ENCODE data around the gene IFRD2.
"Not testable (repeated sequence)": the region's sequence is repeated elsewhere in the genome, so short reads cannot be mapped to it uniquely, and the experiment has no call there.

IFRD2 gene

GRCh38 chr3:50264383-50264963 is 27.8 kb downstream of the IFRD2 start:
- DNase-seq: no peak

GRCh38 chr3:50263478-50264382 is 28.5 kb downstream of the IFRD2 start:
- no peak for DNase-seq

- DNase-seq: no peak
Observed at GRCh38 chr3:50262778-50263177, 29.5 kb downstream of the IFRD2 start.

GRCh38 chr3:50262200-50262599 is 30.0 kb downstream of the IFRD2 start:
- not testable (repeated sequence) for DNase-seq

- DNase-seq: no peak
Observed at GRCh38 chr3:50261505-50261904, 30.7 kb downstream of the IFRD2 start.

GRCh38 chr3:50260942-50261441 is 31.2 kb downstream of the IFRD2 start:
- no peak for DNase-seq

- DNase-seq: peak; percentile 39
Observed at GRCh38 chr3:50260027-50260941, 31.9 kb downstream of the IFRD2 start.

- DNase-seq: no peak
Observed at GRCh38 chr3:50259432-50260026, 32.7 kb downstream of the IFRD2 start.

GRCh38 chr3:50258979-50259378 is 33.2 kb downstream of the IFRD2 start:
- no peak for DNase-seq

- DNase-seq: no peak
Observed at GRCh38 chr3:50258029-50258680, 34.1 kb downstream of the IFRD2 start.

GRCh38 chr3:50256978-50257890 is 35.0 kb downstream of the IFRD2 start:
- no peak for DNase-seq

GRCh38 chr3:50255251-50255615 is 37.0 kb downstream of the IFRD2 start:
- no peak for DNase-seq

- DNase-seq: no peak
Observed at GRCh38 chr3:50254577-50255250, 37.5 kb downstream of the IFRD2 start.

- DNase-seq: no peak
Observed at GRCh38 chr3:50251220-50251619, 41.0 kb downstream of the IFRD2 start.

GRCh38 chr3:50250514-50250913 is 41.7 kb downstream of the IFRD2 start:
- no peak for DNase-seq

GRCh38 chr3:50249457-50249856 is 42.8 kb downstream of the IFRD2 start:
- no peak for DNase-seq

GRCh38 chr3:50248387-50248786 is 43.8 kb downstream of the IFRD2 start:
- peak; percentile 23 for DNase-seq

- no peak for DNase-seq
Observed at GRCh38 chr3:50246517-50246954, 45.7 kb downstream of the IFRD2 start.

- DNase-seq: peak; percentile 35
Observed at GRCh38 chr3:50245831-50246516, 46.3 kb downstream of the IFRD2 start.

- no peak for DNase-seq
Observed at GRCh38 chr3:50245251-50245745, 46.9 kb downstream of the IFRD2 start.

Data from DMS153 (cell line).